Left hindlimb (tissue), 1 donor: ENCODE results near the gene KRT6A.
"Not testable (repeated sequence)": the region's sequence is repeated elsewhere in the genome, so short reads cannot be mapped to it uniquely, and the experiment has no call there.

Experiments used
- DNase-seq: peaks from one replicate; pipeline ENCODE4 v3.0.0-alpha.2; 2018

KRT6A gene

DNA sequence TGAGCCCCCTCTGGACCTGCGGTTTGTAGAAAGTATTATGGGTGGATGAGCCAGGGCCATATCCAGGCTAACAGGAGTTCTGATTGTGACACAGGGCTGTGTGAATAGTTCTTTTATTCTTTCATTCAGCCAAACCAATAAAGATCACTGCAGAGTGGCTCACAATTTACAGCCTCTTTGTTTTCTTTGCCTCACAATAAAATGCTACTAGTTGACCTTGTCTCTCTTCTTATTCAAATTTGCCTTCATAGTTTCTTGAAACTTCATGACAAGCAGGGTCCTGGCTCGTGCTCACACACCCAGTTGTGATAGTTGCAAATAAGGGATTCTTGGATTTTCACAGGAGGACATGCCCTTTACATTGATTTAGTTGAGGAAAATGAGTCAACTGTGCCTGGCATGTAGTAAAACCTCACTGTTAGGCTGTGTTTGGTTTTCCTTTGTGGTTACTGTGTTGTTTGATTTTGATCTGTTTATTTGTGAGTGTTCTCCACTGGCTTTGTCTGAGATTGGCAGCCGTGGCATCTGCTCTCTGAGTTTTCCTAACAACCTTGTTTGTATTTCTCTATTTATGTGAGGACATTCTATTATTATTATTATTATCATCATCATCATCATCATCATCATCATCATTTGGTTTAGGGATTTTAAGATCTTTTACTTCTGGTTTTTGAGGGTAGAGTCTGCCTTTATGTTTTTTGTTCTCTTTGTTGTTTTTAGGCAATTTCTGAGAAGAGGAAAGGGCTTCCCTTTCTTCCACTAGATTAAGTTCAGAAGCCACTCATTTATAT is 38.5 kb downstream of the KRT6A start:
- no peak for DNase-seq

DNA sequence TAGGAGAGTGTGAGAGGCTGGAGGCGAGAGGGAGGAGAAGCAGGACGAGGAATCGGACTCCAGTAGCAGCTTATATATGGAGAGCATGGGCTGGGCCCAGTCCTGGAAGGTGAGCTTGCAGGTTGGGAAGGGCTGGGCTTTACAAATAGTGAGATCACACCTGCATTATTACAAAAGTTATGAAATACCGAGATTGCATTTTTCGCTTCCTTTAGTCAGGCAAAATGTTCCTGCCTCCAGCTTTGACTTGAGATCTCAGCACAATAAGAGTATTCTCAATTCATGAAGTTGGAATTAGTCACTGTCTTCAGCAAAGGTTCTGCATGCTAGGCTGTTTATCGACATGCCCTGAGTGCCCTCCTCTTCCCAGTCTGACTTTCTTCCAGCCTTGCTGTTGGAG is 41.0 kb downstream of the KRT6A start, which contains the start of gene KRT6B:
KRT6B (minus strand) TSS at position 46 of the 400 bp plus-strand sequence. CDS start 68 bp downstream, outside the sequence.
- no peak for DNase-seq

- DNase-seq = no peak
Measured at GRCh38 chr12:52448228-52448627, 44.8 kb downstream of the KRT6A start.

- DNase-seq = not testable (repeated sequence)
Measured at GRCh38 chr12:52447196-52447595, 45.9 kb downstream of the KRT6A start.

GRCh38 chr12:52446367-52447045 is 46.6 kb downstream of the KRT6A start:
- DNase-seq = no peak

- DNase-seq = no peak
Measured at GRCh38 chr12:52445876-52446275, 47.2 kb downstream of the KRT6A start.

DNA sequence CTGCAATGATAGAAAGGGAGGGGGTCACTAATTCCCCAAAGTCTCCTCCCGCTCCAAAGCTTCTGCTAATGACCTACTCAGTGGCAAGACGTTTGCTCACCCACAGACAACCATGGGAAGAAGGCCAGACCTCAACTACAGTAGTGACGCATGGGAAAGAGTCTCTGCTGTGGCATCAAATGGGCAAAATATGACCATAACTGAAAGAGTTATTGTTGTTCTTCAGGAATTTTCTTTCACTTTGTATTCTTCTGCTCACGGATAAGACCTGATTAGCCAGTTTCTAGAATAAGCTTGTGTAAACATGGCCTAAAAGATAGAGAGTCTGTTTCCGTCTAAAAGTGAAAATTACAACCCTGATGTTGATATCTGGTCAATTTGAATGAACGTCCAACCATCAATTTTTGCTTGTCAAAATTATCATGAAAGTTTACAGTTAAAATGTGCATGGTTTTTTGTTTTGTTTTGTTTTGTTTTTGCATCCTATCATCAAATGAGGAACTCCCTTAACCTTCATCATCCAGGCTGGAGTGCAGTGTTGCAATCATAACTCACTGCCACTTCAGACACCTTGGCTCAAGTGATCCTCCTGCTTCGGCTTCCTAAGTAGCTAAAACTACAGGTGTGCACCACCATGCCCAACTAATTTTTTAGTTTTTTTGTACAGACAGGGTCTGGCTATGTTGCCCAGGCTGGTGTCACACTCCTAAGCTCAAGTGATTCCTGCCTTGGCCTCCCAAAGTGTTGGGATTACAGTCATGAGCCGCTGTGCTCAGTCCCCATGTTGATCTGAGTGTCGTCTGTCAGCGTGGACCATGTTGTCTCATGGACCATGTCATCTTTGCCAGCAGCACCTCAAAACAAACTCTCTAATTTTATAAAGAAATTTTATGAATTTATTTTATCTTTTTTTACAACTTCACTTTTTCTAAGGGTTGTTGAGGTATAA is 48.1 kb downstream of the KRT6A start:
- DNase-seq = no peak

GRCh38 chr12:52443966-52444365 is 49.1 kb downstream of the KRT6A start:
- no peak for DNase-seq

- DNase-seq = no peak
Measured at GRCh38 chr12:52442600-52443061, 50.4 kb downstream of the KRT6A start.

GRCh38 chr12:52441320-52441911 is 51.6 kb downstream of the KRT6A start:
- no peak for DNase-seq

DNA sequence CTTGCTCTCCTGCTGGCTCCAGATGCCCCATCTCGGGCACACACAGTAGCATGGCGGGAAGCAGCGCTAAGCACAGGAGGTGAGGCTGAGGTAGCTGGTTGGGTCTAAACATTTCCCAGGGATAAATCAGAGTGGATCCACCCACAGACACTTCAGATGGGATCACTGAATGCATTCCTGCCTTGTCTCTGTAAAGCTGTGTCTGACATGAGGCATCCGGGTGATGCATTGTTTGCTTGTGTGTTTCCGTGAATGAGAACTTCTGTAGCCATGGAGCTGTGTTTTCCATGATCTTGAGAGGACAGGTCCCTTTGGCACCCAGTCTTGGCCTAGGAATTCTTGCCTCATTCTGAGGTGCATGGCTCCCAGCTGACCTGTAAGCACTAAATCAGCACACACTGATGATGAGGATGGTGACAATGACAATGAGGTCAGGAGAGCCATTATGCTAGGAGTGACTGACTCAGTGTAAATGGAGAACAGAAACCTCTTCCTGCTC is 52.2 kb downstream of the KRT6A start:
- no peak for DNase-seq

- no peak for DNase-seq
Measured at GRCh38 chr12:52439845-52440244, 53.2 kb downstream of the KRT6A start.

- no peak for DNase-seq
Measured at GRCh38 chr12:52439420-52439819, 53.6 kb downstream of the KRT6A start.

- DNase-seq = no peak
Measured at GRCh38 chr12:52438305-52439301, 54.5 kb downstream of the KRT6A start.

GRCh38 chr12:52437508-52437907 is 55.5 kb downstream of the KRT6A start:
- DNase-seq = no peak
